GM21576 (cell line): ENCODE measurements around the gene PGGHG.

Experiments used
- ATAC-seq: cut with Tn5 transposase; IDR thresholded peaks from one replicate; pipeline ENCODE4 v1.9.1; 2021; ENCODE audit warnings: mild to moderate bottlenecking, moderate library complexity; ENCODE audit not compliant: unreplicated experiment

PGGHG gene

DNA sequence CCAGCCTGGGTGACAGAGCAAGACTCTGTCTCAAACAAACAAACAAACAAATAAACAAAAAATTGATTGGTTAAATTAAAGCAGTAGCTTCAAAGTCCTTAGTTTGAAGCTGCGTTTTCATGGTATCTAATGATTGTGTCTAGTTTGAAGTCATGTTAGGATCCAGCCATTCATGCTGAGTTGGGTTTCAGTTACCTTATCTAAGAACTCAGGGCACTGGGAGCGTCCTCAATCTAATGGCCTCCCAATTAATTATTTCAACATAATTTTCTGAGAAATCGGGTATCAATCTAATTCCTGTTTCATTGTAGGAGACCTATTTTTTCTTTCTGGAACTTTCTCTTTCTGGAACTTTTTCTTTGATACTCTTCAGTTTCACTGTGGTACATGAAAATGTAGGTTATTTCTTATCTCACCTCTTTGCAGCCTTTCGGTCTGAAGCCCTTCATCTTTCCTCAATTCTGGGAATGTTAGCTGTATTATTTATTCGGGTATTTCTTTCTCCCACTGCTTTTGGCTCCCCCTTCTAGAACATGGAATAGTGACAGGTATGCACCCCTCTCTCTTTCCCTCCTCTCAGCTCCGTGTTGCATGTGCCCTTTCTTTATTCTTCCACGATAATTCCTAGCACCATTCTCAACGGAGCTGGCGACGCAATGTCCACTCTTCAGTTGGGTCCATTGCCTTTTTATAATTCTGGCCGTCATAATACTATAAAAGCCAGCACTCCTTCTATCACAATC, 56.1 kb downstream of the PGGHG start:
- no peak for ATAC-seq
